Measurements from ENCODE around the gene IER5.

GRCh38 chr1:181079382-181079781 is 9.1 kb upstream of the IER5 start:
- TF ChIP-seq, protein P1, sequence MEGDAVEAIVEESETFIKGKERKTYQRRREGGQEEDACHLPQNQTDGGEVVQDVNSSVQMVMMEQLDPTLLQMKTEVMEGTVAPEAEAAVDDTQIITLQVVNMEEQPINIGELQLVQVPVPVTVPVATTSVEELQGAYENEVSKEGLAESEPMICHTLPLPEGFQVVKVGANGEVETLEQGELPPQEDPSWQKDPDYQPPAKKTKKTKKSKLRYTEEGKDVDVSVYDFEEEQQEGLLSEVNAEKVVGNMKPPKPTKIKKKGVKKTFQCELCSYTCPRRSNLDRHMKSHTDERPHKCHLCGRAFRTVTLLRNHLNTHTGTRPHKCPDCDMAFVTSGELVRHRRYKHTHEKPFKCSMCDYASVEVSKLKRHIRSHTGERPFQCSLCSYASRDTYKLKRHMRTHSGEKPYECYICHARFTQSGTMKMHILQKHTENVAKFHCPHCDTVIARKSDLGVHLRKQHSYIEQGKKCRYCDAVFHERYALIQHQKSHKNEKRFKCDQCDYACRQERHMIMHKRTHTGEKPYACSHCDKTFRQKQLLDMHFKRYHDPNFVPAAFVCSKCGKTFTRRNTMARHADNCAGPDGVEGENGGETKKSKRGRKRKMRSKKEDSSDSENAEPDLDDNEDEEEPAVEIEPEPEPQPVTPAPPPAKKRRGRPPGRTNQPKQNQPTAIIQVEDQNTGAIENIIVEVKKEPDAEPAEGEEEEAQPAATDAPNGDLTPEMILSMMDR (IDR thresholded peaks at IDR 0.05), result no peak
- TF ChIP-seq POLR2AphosphoS5 (IDR thresholded peaks at IDR 0.05; ENCODE audit: low read depth, low read length), result no peak
- TF ChIP-seq SIN3A (IDR thresholded peaks at IDR 0.05; ENCODE audit: borderline replicate concordance, insufficient read depth, low read depth, low read length), result no peak
- TF ChIP-seq, protein P2, sequence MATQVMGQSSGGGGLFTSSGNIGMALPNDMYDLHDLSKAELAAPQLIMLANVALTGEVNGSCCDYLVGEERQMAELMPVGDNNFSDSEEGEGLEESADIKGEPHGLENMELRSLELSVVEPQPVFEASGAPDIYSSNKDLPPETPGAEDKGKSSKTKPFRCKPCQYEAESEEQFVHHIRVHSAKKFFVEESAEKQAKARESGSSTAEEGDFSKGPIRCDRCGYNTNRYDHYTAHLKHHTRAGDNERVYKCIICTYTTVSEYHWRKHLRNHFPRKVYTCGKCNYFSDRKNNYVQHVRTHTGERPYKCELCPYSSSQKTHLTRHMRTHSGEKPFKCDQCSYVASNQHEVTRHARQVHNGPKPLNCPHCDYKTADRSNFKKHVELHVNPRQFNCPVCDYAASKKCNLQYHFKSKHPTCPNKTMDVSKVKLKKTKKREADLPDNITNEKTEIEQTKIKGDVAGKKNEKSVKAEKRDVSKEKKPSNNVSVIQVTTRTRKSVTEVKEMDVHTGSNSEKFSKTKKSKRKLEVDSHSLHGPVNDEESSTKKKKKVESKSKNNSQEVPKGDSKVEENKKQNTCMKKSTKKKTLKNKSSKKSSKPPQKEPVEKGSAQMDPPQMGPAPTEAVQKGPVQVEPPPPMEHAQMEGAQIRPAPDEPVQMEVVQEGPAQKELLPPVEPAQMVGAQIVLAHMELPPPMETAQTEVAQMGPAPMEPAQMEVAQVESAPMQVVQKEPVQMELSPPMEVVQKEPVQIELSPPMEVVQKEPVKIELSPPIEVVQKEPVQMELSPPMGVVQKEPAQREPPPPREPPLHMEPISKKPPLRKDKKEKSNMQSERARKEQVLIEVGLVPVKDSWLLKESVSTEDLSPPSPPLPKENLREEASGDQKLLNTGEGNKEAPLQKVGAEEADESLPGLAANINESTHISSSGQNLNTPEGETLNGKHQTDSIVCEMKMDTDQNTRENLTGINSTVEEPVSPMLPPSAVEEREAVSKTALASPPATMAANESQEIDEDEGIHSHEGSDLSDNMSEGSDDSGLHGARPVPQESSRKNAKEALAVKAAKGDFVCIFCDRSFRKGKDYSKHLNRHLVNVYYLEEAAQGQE (IDR thresholded peaks at IDR 0.05; ENCODE audit: insufficient read depth in 1 of 2, low read depth in 2 of 2, low read length in 1 of 2), result no peak
- no peak for TF ChIP-seq TCF7L2 (IDR thresholded peaks at IDR 0.05; ENCODE audit: low read depth, low read length)
